ENCODE measurements around the gene IQCE. TPM values are rescaled to one million over a fixed set of nuclear protein-coding genes. Genes with fewer than 3 reads are reported as not detected.

Gene IQCE
- total RNA-seq, 1 donor from 2014 or later = 22.2 TPM

- H3K9me3 ChIP-seq = no peaks in the 10 kb centered on the region
- no peak overlapping the region for H3K4me3 ChIP-seq
- no peaks in the 10 kb centered on the region for H3K36me3 ChIP-seq
- intact Hi-C loops (cut with DNase I) = no loop called here
- DNase-seq (no peak), ATAC-seq (no peak)
- H3K27me3 ChIP-seq = no peaks in the 10 kb centered on the region
- peaks cover 23% of the 10 kb centered on the region for H3K4me1 ChIP-seq
- TF ChIP-seq CTCF (IDR thresholded peaks at IDR 0.05) = no peak
- no peak overlapping the region for H3K27ac ChIP-seq
Observed at GRCh38 chr7:2616387-2617324, 57.9 kb downstream of the IQCE start.

- DNase-seq (no peak), ATAC-seq (no peak)
- Histone ChIP-seq H3K9me3 (no peaks in the 10 kb centered on the region), H3K4me3 (no peak overlapping the region), H3K27me3 (no peaks in the 10 kb centered on the region), H3K27ac (no peak overlapping the region), H3K4me1 (peaks cover 30% of the 10 kb centered on the region), H3K36me3 (no peaks in the 10 kb centered on the region)
- no peak for TF ChIP-seq CTCF (IDR thresholded peaks at IDR 0.05)
- intact Hi-C loops (cut with DNase I) = no loop called here
Observed at GRCh38 chr7:2617325-2617905, 58.6 kb downstream of the IQCE start.

- H3K27ac ChIP-seq = no peak overlapping the region
- no peaks in the 10 kb centered on the region for H3K36me3 ChIP-seq
- H3K27me3 ChIP-seq = no peaks in the 10 kb centered on the region
- no peak for DNase-seq
- TF ChIP-seq CTCF (IDR thresholded peaks at IDR 0.05) = no peak
- H3K4me1 ChIP-seq = peaks cover 36% of the 10 kb centered on the region
- H3K4me3 ChIP-seq = no peak overlapping the region
- intact Hi-C loops (cut with DNase I) = no loop called here
- H3K9me3 ChIP-seq = no peaks in the 10 kb centered on the region
- no peak for ATAC-seq
Observed at GRCh38 chr7:2619116-2619515, 60.3 kb downstream of the IQCE start.

- H3K4me3 ChIP-seq = no peak overlapping the region
- ATAC-seq (peak; percentile 55), DNase-seq (peak; percentile 80)
- TF ChIP-seq CTCF (IDR thresholded peaks at IDR 0.05) = no peak
- intact Hi-C loops (cut with DNase I) = no loop called here
- H3K36me3 ChIP-seq = no peaks in the 10 kb centered on the region
- H3K9me3 ChIP-seq = no peaks in the 10 kb centered on the region
- no peak overlapping the region for H3K27ac ChIP-seq
- no peaks in the 10 kb centered on the region for H3K27me3 ChIP-seq
- H3K4me1 ChIP-seq = peaks cover 31% of the 10 kb centered on the region
Observed at GRCh38 chr7:2621061-2621828, 62.5 kb downstream of the IQCE start.

- Histone ChIP-seq H3K36me3 (no peaks in the 10 kb centered on the region), H3K27ac (no peak overlapping the region), H3K9me3 (no peaks in the 10 kb centered on the region), H3K4me3 (no peak overlapping the region), H3K27me3 (no peaks in the 10 kb centered on the region), H3K4me1 (peaks cover 31% of the 10 kb centered on the region)
- DNase-seq (no peak), ATAC-seq (no peak)
- intact Hi-C loops (cut with DNase I) = no loop called here
- no peak for TF ChIP-seq CTCF (IDR thresholded peaks at IDR 0.05)
Observed at GRCh38 chr7:2621948-2622640, 63.3 kb downstream of the IQCE start.
